GM21576 (cell line): Measurements from ENCODE around the gene STK32C.
"Not testable (repeated sequence)": the region's sequence is repeated elsewhere in the genome, so short reads cannot be mapped to it uniquely, and the experiment has no call there.

ENCODE experiments used
- ATAC-seq: cut with Tn5 transposase; IDR thresholded peaks from one replicate; pipeline ENCODE4 v1.9.1; 2021; ENCODE audit warnings: mild to moderate bottlenecking, moderate library complexity; ENCODE audit not compliant: unreplicated experiment

The STK32C gene

GRCh38 chr10:132338876-132339275, 31.1 kb upstream of the STK32C start:
- no peak for ATAC-seq

- not testable (repeated sequence) for ATAC-seq
These were observed 30.1 kb upstream of the STK32C start for GRCh38 chr10:132337854-132338253.

DNA sequence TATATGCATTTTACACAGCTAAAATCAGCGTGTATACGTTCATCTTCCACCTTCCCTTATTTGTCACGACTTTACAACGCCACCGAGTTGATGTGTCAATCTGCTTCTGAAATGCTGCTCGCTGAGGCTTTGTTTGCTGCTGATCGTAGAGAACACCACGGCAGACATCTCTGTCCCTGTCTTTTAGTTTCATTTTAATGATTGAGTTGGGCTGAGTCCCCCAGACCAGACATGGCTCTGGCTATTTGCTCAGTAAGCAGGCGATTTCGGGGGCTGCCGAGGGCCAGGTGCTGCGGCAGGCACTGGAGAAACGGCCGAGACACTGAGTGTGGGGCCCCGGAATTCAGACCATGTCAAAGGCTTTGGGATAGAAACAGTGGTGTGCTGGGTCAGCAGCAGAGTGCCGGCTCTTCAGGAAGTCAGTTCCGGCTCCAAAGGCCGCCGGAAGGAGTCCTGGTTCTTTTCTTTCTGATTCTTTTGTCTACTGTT, 29.2 kb upstream of the STK32C start:
- no peak for ATAC-seq

GRCh38 chr10:132336064-132336746, 28.5 kb upstream of the STK32C start:
- ATAC-seq = no peak

- ATAC-seq = peak; percentile 50
These were observed 27.7 kb upstream of the STK32C start for GRCh38 chr10:132335189-132336063.

DNA sequence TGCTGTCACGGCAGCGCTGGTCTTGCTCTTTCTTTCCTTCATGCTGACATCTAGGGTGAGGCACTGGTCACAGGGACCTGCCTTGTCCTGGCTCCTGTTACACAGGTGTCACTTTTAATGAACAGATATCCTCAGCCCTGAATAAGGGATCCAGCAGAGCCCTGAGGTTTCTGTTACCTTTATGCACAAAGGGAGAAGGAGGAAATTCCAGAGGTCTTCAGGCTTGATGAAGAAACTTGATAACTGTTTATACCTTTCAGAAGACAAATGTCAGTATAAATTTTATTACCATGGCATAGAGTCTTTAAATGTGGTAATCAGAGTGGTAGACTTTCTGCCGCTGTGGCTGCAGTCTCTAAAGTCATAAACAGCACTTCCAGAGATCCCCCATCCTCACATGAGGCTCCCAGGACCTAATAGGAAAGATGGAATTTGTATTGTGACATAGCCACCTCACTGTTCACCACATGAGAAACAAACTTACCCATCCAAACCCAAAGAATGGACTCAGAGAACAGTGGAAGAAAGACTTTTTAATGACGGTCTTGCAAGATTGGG, 27.0 kb upstream of the STK32C start:
- ATAC-seq = no peak

DNA sequence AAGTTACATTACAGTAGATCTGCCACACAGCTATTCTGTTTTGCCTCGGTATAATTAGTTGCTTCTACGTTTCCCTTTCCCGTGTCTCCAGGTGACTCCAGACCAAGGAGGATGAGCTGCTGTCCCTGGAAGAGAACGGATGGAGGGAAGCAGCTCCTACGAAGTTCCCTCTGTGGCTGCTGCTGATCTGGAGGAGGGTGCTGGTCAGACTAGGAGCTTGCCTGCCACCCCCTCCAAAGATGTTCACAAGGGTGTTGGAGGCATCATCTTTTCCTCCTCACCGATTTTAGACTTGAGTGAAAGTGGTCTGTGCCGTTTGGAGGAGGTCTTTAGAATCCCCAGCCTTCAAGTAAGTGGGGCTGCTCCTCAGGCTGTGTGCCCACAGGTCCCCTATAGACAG, 25.6 kb upstream of the STK32C start:
- no peak for ATAC-seq

GRCh38 chr10:132332433-132332754, 24.6 kb upstream of the STK32C start:
- ATAC-seq = peak; percentile 35

GRCh38 chr10:132331601-132332432, 24.1 kb upstream of the STK32C start, which contains the start of gene LRRC27:
LRRC27 (plus strand) TSS chr10:132332193; CDS start chr10:132333525, 1,332 bp downstream.
- ATAC-seq = peak; percentile 62

DNA sequence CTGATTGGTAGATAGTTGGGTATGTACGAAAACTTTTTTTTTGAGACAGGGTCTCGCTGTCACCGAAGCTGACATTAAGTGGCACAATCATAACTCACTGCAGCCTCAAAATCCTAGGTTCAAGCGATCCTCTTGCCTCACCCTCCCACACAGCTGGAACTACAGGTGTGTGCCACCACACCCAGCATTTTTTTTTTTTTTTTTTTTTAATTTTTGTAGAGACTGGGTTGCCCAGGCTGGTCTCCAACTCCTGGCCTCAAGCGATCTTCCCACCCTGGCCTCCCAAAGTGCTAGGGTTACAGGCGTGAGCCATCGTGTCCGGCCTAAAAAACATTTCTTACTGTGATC, 22.7 kb upstream of the STK32C start:
- ATAC-seq = no peak

DNA sequence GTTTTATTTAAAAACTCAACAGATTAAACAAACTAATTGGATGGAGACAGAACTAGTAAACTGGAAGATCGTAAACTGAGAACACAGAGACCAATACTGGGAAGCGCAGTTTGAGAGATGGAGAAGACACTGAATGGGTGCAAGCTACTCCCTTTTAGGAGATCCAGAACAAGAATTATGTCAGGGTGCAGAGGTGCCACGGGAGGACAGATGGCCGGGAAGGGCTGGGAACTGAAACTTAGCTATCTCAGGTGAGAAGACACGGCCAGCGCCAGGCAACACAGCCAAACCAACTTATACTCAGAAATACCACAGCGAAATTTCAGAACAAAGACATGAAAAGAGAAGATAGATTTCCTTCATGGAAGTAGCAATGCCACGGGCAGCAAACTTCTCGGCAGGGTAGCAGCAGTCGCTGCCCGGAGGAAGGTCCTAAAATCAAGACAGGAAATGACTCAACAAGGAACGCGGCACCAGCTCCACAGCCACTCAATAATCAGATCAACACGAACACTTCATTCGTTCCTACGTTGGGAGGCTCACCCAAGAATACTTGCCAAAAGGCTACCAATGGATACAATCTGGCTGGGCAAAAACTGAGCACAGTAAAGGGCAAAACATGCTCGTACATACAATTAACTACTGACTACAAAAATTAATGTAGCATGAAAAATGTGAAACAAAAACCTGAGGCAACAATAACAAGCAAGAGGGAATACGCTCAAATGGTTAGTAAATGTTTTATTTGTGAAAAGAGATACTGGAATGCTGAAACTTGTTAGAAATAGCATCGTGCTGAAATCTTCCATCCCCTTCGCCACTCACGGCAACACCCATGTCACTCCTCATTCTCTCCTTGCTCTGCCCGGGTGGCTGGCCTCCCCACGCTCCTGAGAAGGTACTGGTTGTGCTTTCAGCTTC, 22.1 kb upstream of the STK32C start:
- no peak for ATAC-seq

GRCh38 chr10:132328738-132329137, 21.0 kb upstream of the STK32C start:
- ATAC-seq = no peak

DNA sequence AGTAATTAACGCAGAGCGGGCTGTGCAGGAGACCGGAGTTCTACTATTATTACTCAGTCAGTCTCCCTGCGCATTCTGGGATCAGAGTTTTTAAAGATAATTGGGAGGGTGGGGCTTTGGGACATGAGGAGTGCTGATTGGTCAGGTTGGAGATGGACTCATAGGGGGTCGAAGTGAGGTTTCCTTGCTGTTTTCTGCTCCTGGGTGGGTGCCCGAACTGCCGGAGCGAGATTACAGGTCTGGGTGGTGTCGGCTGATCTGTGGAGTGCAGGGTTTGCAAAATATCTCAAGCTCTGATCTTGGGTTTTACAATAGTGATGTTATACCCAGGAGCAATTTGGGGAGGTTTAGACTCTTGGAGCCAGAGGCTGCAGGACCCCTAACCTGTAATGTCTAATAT, 20.4 kb upstream of the STK32C start:
- ATAC-seq = no peak

DNA sequence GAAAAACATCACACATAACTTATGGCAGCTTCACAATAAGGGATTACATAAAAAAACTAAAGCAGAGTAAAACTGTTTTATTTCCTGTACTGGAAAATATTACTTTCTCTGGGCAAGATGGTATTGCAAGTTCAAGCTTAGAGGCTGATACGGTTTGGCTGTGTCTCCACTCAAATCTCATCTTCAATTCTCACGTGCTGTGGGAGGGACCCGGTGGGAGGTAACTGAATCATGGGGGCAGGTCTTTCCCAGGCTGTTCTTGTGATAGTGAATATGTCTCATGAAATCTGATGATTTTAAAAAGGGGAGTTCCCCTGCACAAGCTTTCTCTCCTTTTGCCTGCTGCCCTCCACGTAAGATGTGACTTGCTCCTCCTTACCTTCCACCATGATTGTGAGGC, 19.2 kb upstream of the STK32C start:
- ATAC-seq = no peak

GRCh38 chr10:132326344-132326889, 18.7 kb upstream of the STK32C start:
- ATAC-seq = no peak

GRCh38 chr10:132324186-132324585, 16.4 kb upstream of the STK32C start:
- no peak for ATAC-seq

DNA sequence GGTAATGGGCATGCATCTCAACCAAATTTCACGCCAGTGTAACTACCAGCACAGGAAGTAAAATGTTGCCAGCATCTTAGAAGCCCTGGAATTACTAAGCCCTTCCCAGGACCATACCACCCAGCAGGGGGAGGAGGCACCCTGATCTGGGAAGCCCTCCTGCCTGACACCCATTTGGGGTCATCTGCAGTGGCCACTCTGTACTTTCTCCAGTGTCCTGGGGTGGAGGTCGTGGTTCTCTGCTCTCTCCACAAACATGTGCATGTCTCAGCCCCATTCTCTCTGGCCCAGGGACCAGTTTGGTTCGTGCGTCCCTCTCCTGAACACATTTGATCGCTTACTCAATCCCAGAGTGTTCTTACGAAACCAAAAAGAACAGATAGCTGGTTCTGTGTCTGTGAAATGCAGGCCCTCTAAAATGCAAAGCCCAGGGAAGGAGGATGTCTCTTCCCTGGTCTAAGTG, 14.9 kb upstream of the STK32C start:
- no peak for ATAC-seq

DNA sequence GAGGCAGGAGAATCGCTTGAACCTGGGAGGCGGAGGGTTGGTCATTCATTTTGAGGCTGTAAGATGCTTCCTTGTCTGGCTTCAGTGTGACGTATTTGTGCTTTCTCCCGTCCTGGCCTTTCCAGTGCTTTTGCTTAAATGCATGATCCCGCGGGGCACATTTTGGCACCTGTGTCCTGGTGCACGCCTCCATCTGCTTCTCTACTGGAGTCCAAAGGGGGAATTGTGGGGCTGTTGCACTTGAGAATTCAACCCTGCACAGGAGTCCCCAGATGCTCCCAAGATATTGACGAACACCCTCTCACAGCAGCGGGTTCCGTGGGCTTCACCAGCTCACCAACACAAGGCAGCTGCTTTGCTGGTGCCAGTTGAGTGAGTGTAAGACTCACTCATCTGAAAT, 14.0 kb upstream of the STK32C start:
- no peak for ATAC-seq

DNA sequence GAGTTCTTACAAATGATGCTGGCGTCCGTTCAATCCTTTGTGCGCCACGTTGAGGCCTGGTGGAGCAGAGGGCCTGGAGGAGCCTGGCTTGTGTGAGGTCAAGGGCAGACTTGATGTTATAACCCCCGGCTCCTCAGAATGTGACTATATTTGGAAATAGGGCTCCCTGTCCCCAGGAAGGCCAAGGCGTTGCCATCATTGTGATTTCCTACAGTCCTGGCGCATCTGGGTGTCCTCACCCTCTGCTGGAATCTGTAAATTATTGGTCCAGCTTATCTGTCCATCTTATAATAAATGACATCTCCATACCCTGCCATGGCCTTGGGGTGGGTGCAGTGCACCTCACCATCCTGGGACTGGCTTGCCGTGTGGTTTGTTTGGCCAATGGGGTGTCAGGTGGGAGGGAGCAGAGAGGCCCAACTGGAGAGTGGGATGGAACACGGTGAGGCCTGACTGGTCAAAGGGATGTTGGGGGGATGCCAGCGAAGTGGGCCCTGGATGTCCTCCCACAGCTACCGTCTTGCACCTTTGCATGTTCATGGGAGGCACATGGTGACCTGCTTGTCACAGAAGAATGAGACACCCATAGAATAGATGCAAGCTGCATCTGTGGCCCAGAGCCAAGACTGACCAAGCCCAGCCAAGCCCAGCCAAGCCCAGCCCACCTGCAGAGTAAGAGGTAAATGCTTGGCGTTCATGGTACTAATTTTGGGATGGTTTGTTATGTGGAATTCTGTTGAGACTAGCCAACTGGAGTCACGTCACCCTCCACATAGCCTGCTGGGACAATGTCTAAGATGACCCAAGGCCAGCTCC, 13.1 kb upstream of the STK32C start:
- peak; percentile 7 for ATAC-seq
